ENCODE data around the gene ACP5. TPM values are rescaled to one million over a fixed set of nuclear protein-coding genes. Genes with fewer than 3 reads are reported as not detected.

ACP5 gene
- total and polyA plus RNA-seq, 2 of the 8 experiments (the other 6 are each of a cell fraction or from before 2014, with no cell fraction given), result 9.0 to 14.3 TPM

DNA sequence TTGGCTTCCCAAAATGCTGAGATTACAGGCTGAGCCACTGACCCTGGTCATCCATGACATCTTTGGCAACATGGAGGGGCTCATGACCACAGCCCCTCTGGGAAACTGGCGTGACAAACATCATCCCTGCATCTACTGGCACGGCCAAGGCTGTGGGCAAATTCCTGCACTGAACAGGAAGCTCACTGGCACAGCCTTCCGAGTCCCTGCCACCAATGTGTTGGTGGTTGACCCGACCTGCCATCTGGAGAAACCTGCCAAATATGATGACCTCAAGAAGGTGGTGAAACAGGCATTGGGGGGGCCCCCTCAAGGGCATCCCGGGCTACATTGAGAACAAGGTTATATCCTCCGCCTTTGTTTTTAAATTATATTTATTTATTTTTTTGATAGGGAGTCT lies 8.9 kb upstream of the ACP5 start:
- Histone ChIP-seq H3K36me3 (ENCODE audit: control insufficient read depth in 2 of 4, insufficient read depth in 4 of 4, low read length in 3 of 4) (no peaks in the 10 kb centered on the region), H3K23me2 (ENCODE audit: low read depth, low read length) (no peaks in the 10 kb centered on the region), H2BK5ac (ENCODE audit: low read depth, low read length) (no peak overlapping the region), H3K9ac (replicated peaks in 1 of 4; ENCODE audit: extremely low read depth in 1 of 4, low read depth in 3 of 4, low read length in 3 of 4) (no peak overlapping the region), H3K4me1 (replicated peaks in 1 of 4; ENCODE audit: control insufficient read depth in 3 of 4, insufficient read depth in 4 of 4, low read length in 3 of 4) (no peaks in the 10 kb centered on the region), H3K56ac (replicated peaks; ENCODE audit: insufficient read length, low read depth, low read length) (no peak overlapping the region), H2AK5ac (ENCODE audit: low read depth, low read length) (no peak overlapping the region), H2AFZ (ENCODE audit: low read length) (no peak overlapping the region), H2BK15ac (ENCODE audit: low read length) (no peak overlapping the region), H3K27me3 (replicated peaks in 1 of 4; ENCODE audit: control insufficient read depth in 3 of 4, extremely low read depth in 1 of 4, insufficient read depth in 3 of 4, low read length in 3 of 4) (no peaks in the 10 kb centered on the region; a peak in 1 of 7 replicates), H3K4me3 (ENCODE audit: extremely low read depth in 1 of 4, insufficient read depth in 2 of 4, low read depth in 3 of 4, low read length in 4 of 4) (no peak overlapping the region), H4K91ac (replicated peaks; ENCODE audit: insufficient read length, low read length) (no peak overlapping the region), H4K20me1 (replicated peaks in 1 of 2; ENCODE audit: control insufficient read depth in 1 of 2, insufficient read depth in 2 of 2, low read length in 2 of 2) (no peaks in the 10 kb centered on the region), H3K79me1 (ENCODE audit: low read depth, low read length) (no peaks in the 10 kb centered on the region), H3K14ac (ENCODE audit: insufficient read length) (no peak overlapping the region), H4K5ac (ENCODE audit: insufficient read length, low read depth, low read length) (no peak overlapping the region), H3K9me3 (ENCODE audit: insufficient read depth in 2 of 2, low read depth in 1 of 2, low read length in 1 of 2) (no peaks in the 10 kb centered on the region), H3K18ac (ENCODE audit: extremely low read depth, low read length) (no peak overlapping the region), H2BK20ac (ENCODE audit: low read length) (no peak overlapping the region), H3K4ac (replicated peaks; ENCODE audit: insufficient read length, low read depth, low read length) (no peak overlapping the region), H4K8ac (ENCODE audit: extremely low read depth, insufficient read depth, low read length) (no peak overlapping the region), H3K27ac (ENCODE audit: low read depth, low read length) (no peak overlapping the region), H2BK12ac (ENCODE audit: low read depth, low read length) (no peak overlapping the region), H3K23ac (ENCODE audit: insufficient read length) (no peak overlapping the region), H3K4me2 (ENCODE audit: insufficient read depth in 1 of 2, low read depth in 2 of 2, low read length in 2 of 2) (no peak overlapping the region), H2BK120ac (replicated peaks; ENCODE audit: low read depth, low read length) (no peak overlapping the region), H3K79me2 (ENCODE audit: control insufficient read depth in 1 of 2, insufficient read depth in 2 of 2, low read length in 2 of 2) (no peaks in the 10 kb centered on the region)
- FAIRE-seq (no peak), DNase-seq (ENCODE audit: low read depth in 1 of 2, low spot score in 2 of 2) (no peak)
- CTCF ChIA-PET (ENCODE audit: partially characterized antibody), result interaction anchor here (0.6 to 3.4 kb wide), 8 partner anchors 10 to 252 kb away, joined by 3 to 19 read pairs (median 4); partner anchors contain the start of gene ELOF1
- TF ChIP-seq GABPA (IDR thresholded peaks at IDR 0.05; ENCODE audit: borderline replicate concordance, insufficient read depth, low read length) (no peak), ZNF274 (IDR thresholded peaks at IDR 0.05; ENCODE audit: borderline replicate concordance, extremely low read depth, low read length) (no peak), RAD21 (IDR thresholded peaks at IDR 0.05 in 1 of 2, conservative IDR thresholded peaks at IDR 0.05 in 1 of 2; ENCODE audit: low read depth in 2 of 2, low read length in 2 of 2) (no peak), RXRA (IDR thresholded peaks at IDR 0.05; ENCODE audit: insufficient read depth, low read depth, low read length) (no peak), SP1 (IDR thresholded peaks at IDR 0.05; ENCODE audit: low read depth, low read length) (no peak)
- 88% methylated on average over 6 of the region's 6 CpGs; no CpG with 5 or more reads in 1 of the 2 experiments for WGBS, 2 experiments (ENCODE audit: extremely low coverage in 1 of 2, insufficient coverage in 1 of 2, insufficient read length in 1 of 2, insufficient replicate concordance in 2 of 2, low coverage in 1 of 2, low lambda C conversion rate in 2 of 2, missing lambda C conversion rate in 1 of 2)
- POLR2A ChIA-PET (ENCODE audit: partially characterized antibody), result no interaction called here

Measured in H1 (cell line).